GM19324 (cell line): ENCODE results near the gene LACRT.
"Not testable (repeated sequence)": the region's sequence is repeated elsewhere in the genome, so short reads cannot be mapped to it uniquely, and the experiment has no call there.

Source experiments
- ATAC-seq: cut with Tn5 transposase; IDR thresholded peaks from one replicate; pipeline ENCODE4 v1.9.1; 2021; ENCODE audit warnings: mild to moderate bottlenecking, moderate library complexity; ENCODE audit not compliant: unreplicated experiment, low FRiP score

LACRT gene, protein sequence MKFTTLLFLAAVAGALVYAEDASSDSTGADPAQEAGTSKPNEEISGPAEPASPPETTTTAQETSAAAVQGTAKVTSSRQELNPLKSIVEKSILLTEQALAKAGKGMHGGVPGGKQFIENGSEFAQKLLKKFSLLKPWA

DNA sequence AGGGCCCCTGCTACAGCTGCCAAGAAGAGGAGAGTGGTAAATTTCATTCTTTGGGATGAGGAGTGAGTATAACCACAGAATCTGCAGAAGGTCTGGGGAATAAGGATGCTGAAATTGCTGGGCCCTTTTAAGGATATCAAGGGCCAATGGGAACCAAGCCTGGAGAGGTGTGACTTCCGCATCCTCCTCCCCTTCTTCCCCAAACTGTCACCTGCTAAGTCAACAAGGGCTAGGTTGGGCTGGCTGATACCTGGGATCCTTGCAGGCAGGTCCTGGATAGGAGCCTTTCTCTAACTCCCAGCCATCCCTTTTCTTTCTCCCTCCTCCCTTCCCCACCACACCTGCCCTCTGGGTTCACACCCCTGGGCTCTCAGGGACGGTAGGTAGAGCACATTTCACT, at the start of gene LACRT:
Gene LACRT (minus strand): TSS at position 101 of the 400 bp plus-strand sequence. CDS start 54 bp downstream, at position 47.
- no peak for ATAC-seq

DNA sequence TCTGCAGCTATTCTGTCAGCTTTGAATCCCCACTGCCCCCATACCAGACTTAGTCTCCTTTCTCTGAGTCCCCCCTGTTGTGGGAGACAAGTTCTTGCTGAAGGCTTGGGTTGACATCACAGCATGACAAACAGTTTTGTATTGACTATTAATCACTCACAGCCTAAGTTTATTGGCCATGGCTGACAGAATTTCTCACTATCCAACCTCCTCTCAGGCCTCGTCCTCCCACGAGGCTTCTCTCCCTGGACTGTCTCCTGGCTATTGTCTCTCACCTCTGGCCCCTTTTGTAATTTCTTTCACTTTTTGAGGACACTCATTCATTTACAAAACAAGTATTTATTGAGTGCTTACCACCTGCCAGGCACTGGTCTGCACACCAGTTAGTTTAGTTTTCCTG, 48.7 kb upstream of the LACRT start:
- no peak for ATAC-seq

DNA sequence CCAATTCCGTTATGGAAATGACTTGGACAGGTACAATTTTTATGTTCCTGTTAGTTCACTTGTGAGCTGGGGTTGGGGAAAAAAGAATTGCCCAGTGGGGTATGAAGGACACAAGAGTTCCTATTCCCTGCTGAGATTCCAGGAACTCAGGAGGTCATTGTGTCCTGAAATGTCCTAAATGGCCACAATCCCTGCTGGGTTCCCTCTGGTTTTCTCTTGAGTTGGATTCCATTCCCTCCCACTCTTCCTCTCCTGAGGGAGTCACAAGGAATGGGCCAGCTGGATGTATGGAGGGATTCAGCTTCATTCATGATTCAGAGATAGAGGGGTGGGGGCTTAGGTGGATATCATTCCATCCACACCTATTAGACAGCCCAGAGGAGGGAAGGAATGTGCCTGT, 48.0 kb upstream of the LACRT start:
- ATAC-seq = no peak

DNA sequence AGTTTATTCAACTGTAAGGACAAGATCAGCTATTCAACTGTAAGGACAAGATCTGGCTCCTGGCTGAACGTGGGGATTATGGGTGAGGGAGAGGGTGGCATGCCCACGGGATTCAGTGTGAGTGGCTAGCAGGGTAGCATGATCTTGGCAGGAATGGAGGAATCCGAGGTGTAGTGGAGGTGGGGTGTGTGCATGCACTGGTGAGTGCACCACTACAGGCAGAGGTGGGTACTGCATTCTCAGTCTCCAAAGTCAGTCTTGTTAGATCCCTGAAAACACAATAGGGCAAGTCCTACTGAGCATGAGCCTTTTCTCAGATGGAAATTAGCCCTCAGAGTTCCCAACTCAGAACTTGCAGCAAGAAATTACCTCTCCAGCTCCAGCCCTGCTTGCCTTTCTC, 45.7 kb upstream of the LACRT start:
- no peak for ATAC-seq

DNA sequence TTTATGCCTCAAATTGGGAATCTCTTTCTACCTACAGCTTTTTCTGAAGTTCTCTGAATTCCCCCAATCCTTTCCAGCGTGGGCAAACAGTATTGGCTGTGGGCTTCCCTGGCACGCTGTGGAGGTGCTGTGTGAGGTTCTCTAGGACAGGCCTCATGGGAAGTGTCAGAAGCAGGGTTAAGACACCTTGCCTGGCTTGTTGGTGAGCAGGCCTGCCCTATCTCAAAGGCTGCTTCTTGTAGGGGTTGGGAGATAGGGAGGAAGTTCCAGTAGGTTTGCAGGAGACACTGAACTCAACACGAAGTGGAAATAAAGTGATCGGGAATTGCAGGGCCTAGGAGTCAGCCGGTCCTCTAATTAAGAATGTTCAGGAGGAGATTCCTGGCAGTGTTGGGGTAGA, 43.4 kb upstream of the LACRT start:
- ATAC-seq = no peak

DNA sequence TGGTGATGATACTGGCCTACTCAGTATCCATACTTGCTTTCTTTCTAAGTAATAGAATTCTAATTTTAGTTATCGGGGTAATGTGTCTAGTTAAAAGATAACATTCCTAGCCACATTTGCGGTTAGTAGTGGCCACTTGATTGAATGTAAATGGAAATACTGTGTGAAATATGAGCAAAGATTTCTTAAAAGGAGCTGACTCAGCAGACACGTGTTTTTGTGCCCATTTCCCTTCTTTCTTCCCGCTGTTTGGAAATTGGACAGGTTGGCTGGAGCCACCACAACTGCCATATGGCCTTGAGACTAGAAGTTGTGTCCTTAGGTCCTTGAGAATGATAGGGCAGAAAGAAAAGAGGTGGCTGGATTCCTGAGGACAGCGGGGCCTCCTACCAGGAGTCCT, 33.2 kb upstream of the LACRT start:
- ATAC-seq = no peak

DNA sequence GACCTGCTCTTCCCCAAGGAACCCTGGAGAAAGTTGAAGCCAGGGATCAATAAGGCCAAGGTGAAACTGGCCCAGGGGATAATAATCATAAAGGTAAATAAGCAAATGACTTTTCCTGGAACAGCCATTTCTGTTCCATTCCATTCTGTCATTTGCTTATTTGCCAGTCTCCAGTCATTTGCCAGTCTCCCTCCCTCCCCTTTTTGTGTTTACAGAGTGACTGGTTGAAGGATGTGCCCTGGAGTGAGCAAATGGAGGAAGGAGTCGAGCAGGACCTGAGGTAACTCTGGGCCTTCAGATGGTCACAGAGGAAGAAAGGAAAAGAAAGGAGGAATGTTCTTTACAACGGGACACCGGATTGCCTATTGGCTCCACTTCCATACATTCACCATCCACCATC, 31.3 kb upstream of the LACRT start:
- no peak for ATAC-seq

DNA sequence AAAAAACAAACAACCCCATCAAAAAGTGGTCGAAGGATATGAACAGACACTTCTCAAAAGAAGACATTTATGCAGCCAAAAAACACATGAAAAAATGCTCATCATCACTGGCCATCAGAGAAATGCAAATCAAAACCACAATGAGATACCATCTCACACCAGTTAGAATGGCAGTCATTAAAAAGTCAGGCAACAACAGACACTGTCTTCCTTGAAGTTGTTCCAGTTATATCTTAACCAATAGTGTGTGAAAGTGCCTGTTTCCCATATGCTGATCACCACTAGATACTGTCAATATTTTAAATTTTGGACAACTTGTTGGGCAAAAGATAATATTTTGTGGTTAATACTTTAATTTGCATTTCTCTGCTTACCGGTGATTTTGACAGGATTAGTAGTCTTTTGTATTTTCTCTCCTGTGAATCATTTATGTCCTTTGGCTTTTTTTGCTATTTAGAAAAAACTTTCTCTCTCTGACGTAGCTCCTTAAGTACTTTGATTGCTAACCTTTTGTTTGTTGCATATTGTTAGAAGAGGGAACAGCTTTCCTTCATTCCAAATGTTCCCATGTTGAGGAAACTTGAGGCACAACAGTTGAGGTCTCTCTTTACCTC, 30.4 kb upstream of the LACRT start:
- not testable (repeated sequence) for ATAC-seq

DNA sequence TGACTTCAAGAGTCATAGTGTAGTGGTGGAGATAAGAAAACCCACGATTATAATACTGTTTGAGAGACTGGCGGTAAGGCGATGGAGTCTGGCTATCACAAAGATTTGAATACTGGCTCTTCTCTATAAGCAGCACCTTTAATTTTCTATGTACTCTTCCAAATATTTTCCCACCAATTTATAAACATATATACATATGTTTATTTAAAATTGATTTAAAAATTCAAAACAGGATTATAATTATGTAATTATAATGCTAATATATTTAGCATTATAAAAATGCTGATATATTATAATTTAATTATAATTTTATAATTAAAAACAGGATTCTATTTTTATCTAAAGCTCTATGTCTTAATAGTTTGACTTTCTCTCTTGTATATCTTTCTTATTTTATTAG, 28.9 kb upstream of the LACRT start:
- ATAC-seq = no peak

DNA sequence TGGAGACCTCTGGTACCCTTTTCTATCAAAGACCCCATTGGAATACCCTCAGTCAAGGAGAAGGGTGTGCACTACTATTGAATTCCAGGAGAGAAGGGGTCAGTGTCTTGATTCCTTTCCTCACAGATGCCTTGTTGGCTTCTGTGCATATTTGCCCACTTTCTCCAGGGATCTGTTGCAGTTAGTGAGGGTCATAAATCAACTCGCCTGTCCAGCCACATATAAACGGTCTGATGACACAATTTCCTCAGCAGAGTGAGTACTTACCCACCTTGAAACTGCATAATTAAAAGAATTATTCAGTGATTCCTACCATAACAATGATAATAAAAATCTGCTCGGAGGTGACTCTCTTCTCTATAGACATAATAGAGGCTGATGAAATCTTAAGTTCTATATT, 27.3 kb upstream of the LACRT start:
- no peak for ATAC-seq

DNA sequence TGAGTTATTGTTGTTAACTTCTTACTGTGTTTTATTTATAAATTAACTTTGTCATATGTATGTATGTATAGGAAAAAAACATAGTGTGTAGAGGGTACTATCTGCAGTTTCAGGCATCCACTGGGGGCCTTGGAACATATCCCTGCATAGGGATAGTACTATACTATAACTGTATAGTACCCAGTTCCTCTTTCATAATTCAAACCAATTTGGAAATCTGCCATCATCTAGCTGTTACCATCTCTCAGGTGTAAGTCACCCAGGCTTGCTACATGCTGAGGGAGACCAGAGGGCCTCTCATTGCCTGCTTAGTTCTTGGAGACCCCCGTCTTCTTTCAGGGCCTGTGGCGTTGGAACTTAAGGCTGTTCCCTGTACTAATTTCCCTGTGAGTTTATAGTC, 26.4 kb upstream of the LACRT start:
- ATAC-seq = peak; percentile 42

DNA sequence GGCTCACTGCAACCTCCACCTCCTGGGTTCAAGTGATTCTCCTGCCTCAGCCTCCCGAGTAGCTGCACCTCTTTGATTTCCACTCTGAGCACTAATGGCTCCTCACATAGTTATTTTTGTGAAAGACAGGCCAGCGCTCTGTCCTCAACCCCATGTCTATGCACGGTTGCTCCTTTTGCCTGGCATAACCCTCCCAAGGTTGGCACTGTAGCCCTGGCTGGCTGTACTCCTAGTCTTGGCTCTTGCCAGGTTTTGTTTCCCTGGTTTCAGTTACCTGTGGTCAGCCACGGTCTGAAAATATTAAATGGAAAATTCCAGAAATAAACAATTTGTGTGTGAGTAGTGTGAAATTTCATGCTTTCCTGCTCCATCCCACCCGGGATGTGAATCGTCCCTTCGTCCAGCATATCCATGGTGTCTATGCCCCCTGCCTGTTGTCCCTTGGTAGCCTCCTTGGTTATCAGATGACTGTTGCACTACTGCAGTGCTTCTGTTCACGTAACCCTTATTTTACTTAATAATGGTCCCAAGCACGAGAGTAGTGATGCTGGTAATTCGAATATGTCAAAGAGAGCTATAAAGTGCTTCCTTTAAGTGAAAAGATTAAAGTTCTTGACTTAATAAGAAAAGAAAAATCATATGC, 25.7 kb upstream of the LACRT start:
- ATAC-seq = no peak

DNA sequence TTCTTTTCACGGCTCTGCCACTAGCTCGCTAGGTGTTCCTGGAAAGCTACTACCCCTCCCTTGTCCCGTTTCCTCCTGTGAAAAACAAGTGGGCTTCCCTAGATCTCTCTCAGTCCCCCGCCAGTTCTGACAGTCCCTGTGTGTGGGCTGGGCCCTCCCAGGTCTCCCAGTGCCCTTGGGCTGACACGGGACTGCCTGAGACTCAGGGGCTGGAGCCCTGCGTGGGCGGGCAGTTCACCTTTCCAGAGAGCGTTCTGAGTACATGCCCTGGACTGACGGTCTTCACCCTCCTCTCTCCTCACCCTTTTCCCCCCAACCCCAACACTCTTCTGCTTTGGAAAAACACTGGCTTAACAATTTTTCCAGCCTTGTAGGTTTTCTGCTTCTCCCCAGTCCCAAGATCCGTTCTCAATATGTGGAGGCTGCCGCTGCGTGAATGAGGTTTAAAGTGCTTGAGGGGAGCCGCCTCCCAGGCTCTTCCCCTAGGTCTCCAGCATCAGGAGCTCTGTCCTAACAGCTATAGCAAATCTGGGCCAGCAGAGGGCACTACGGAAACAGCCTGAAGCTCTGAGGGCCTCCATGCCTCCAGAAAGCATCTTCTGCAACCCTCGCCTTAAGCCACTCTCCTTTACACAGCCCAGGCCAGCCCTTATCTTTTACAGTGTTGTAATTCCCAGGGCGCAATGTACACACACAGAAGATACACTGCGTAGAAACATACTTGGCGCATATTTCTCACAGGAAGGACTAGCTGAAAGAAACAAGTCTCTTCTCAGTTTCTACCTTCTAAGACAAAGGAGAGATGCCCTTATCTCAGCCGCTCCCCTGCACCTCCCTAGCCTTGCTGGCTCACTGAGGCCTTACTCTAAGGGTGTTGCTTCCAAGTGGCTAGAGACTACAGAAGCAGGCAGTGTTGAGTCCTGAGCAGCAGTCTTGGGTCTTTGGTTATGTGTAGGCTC, 23.9 kb upstream of the LACRT start:
- ATAC-seq = peak; percentile 50

DNA sequence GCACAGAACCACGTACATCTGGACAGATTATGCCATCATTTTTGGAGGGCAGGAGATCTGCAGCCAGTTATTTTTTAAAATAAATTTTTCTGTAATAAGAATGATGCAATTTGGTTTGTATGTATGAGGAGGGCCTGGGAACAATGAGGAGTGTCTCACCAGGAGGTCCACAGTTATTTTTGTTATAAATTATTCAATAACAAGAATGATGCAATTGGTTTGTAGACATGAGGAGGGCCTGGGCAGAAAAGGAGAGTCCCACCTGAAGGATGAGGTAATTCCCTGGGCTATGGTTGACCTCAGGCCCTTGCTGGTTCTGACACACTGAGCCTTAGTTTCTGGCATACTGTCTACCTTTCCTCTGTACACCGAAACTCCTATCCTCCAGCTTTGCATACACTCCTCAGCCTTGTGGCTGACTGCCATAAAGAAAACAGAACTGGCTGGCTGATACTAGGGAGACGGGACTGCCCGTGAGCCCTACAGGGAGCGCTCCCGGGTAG, 22.5 kb upstream of the LACRT start:
- no peak for ATAC-seq

DNA sequence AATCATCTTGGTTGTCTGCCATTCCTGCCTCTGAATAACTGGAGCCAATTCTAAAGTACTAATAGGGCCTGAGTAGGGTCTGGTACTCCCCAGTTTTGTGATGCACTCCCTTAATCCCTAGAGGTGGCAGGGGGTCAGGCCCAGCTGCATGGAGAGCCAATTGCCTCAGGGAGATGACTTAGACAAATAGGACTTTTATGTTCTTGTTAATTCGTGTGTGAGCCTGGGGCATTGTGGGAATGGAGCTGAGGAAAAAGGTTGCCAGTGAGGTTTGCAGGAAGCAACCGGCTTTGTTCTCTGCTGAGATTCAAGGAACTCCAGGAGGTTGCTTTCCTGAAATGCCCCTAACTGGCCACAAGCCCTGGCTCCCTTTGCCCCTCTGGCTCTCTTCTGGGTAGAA, 20.2 kb upstream of the LACRT start:
- no peak for ATAC-seq

DNA sequence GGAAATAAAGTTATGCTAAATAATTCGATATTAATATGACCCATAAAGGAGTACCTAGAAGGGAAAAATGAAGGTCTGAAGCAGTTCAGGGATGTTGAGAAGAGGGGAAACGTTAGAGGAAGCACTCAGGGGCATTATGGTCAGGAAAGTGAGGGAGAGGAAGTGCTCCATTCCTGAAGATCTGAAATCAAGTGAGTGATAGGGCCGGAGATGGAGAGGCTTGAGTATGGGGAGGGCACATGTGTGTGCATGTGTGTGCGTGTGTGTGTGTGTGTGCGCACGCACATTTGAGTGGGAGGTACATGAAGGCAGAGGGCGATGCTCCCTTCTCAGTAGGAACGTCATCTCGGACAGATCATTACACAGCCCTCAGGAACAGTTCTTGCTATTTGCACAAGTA, 18.3 kb upstream of the LACRT start:
- ATAC-seq = no peak

DNA sequence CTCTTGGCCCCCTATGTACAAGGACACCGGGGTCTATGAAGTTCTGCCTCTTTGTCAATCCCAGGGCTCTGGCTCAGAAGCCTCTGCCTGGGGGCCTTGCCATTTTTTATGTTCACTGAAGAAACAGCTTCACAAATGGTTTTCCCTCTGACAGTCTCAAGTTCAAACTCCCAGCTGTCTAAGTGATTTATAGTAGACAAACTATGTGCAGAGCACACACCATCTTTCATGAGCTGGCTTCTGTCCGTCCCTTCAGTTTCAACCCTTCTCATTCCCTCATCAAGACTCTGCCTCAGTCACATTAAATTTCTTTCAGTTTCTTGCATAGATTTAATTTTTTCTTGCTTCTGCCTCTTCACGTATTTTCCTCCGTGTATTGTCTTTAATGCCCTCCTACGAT, 16.2 kb upstream of the LACRT start:
- no peak for ATAC-seq

DNA sequence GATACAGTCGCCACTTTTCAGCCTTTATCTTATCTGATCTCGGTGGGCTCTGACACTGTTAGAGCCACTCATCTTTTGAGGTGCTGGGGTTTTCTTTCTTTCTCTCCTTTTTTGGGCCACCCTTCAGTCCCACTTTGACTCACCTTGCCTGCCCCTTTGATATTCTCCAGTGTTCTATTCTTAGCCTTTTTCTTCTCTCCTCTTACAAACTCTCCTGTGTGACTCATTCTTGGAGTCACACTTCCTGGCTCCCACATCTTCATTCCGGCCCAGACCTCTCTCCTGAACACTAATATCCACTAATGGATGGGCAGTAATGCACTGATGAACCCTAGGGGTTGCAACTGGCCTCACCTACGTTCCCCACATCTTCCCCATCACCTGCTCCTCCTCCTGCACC, 15.7 kb upstream of the LACRT start:
- ATAC-seq = no peak

DNA sequence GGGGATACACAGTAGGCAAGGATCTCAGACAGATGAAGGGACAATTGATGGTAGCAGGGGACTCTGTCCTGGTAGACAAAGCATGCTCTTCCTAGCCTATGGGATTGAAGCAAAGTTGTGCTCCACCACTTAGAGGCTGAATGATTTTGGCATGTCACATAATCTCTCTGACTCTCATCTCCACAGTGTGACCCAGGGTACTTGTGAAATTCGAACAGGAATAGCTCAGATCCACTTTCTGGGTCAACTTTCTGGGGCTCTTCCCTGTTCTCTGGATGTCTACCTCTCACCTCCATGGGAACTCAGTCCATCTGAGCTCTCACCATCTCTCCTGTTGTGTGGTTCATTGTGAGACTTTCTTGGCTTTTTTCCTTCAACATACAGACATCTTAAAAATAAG, 15.1 kb upstream of the LACRT start:
- no peak for ATAC-seq

DNA sequence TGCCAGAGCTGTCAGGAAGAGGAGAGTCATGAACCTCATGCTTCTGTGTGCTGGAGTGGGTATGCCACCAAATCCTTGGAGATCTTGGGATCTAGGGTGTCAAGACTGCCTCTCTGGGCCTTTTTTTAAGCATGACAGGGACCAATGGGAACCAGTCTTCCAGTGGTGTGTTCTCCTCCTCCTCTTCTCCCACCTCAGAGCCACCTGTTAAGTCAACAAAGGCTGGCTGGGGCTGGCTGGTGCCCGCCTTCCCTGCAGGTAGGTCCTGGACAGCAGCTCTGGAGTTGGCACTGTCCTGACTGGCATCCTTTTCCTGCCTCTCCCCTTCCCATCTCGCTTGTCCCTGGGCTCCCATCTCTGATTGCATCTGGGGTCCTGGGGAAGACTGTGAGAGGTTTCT, 13.6 kb upstream of the LACRT start, which contains the start of gene DCD:
Gene DCD (minus strand): TSS at position 101 of the 400 bp plus-strand sequence. CDS start 62 bp downstream, at position 39.
- no peak for ATAC-seq

DNA sequence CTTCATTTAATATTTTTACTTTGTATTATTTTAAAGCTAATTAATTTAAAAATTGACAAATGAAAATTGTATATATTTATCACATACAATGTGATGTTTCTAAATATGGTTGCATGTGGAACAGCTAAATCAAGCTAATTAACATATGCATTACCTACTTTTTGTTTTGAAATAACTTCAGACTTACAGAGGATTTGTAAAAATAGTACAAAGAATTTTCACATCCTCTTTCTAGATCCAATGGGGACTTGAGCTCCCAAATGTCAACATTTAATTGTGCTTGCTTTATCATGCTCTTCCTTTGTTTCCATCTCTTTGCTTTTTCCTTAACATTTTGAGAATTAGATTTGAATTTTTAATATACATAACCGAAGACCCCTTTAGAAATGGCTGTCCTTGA, 6.9 kb upstream of the LACRT start:
- ATAC-seq = no peak
